GM06990 (cell line): ENCODE measurements around the gene ENDOG.
"Not testable (repeated sequence)": the region's sequence is repeated elsewhere in the genome, so short reads cannot be mapped to it uniquely, and the experiment has no call there.

ENCODE experiments used
- DNase-seq: peaks from one replicate; pipeline ENCODE4 v3.0.0-alpha.2; 2011; ENCODE audit not compliant: insufficient read length; ENCODE audit errors: extremely low read depth
- H3K27me3 ChIP-seq: replicated peaks from 2 replicates; pipeline ENCODE4 v1.6.0; 2011; ENCODE audit warnings: low read length; ENCODE audit not compliant: control insufficient read depth, insufficient read depth
- H3K36me3 ChIP-seq: 2 replicates; pipeline ENCODE4 v1.5.1; 2011; ENCODE audit warnings: low read length; ENCODE audit not compliant: control insufficient read depth, insufficient read depth
- H3K4me3 ChIP-seq: replicated peaks from 2 replicates; pipeline ENCODE4 v1.5.1; 2011; ENCODE audit warnings: low read depth, mild to moderate bottlenecking, control low read depth, low read length
- CTCF ChIP-seq: IDR thresholded peaks from 2 replicates; pipeline ENCODE4 v1.5.1; 2011; ENCODE audit warnings: low read length, control low read depth, mild to moderate bottlenecking, inconsistent platforms; ENCODE audit not compliant: insufficient read depth, poor library complexity, severe bottlenecking

Gene ENDOG

GRCh38 chr9:128773049-128773448 lies 45.3 kb upstream of the ENDOG start:
- TF ChIP-seq CTCF: no peak
- H3K4me3 ChIP-seq: no peak overlapping the region

GRCh38 chr9:128774804-128775203 lies 43.5 kb upstream of the ENDOG start:
- Histone ChIP-seq H3K36me3 (no peaks in the 10 kb centered on the region), H3K27me3 (no peaks in the 10 kb centered on the region), H3K4me3 (no peak overlapping the region)
- DNase-seq: no peak
- no peak for TF ChIP-seq CTCF

More at GRCh38 chr9:128773049-128773448, 45.3 kb upstream of the ENDOG start:
- no peaks in the 10 kb centered on the region for H3K36me3 ChIP-seq
- no peak for DNase-seq
- no peaks in the 10 kb centered on the region for H3K27me3 ChIP-seq

- not testable (repeated sequence) for H3K4me3 ChIP-seq, DNase-seq, H3K27me3 ChIP-seq, H3K36me3 ChIP-seq
Observed at GRCh38 chr9:128780093-128780492, 38.2 kb upstream of the ENDOG start.

- no peak for DNase-seq
- Histone ChIP-seq H3K4me3 (no peak overlapping the region), H3K27me3 (no peaks in the 10 kb centered on the region), H3K36me3 (no peaks in the 10 kb centered on the region)
- no peak for TF ChIP-seq CTCF
Observed at GRCh38 chr9:128781187-128782070, 36.9 kb upstream of the ENDOG start.

GRCh38 chr9:128782669-128783068 lies 35.6 kb upstream of the ENDOG start:
- Histone ChIP-seq H3K27me3 (no peaks in the 10 kb centered on the region), H3K4me3 (no peak overlapping the region), H3K36me3 (no peaks in the 10 kb centered on the region)
- no peak for DNase-seq
- TF ChIP-seq CTCF: no peak

GRCh38 chr9:128785427-128785826 lies 32.9 kb upstream of the ENDOG start:
- no peaks in the 10 kb centered on the region for H3K27me3 ChIP-seq
- peaks cover under 1% of the 10 kb centered on the region; the same call in 1 of the 2 replicates for H3K36me3 ChIP-seq
- no peak for TF ChIP-seq CTCF
- no peak for DNase-seq
- no peak overlapping the region for H3K4me3 ChIP-seq
